Stimulated activated CD8-positive, alpha-beta memory T cell treated with anti-CD3 and anti-CD28 coated beads, Interleukin-12 subunit alpha, Interleukin-12 subunit beta, amount 100 ng/mL, for 4 hours (primary cell): ENCODE measurements around the gene CD82.

ENCODE experiments used
- DNase-seq: peaks from one replicate; pipeline ENCODE4 v3.0.0-alpha.2; 2020; ENCODE audit warnings: low read depth

The CD82 gene

GRCh38 chr11:44618561-44619425 is 53.3 kb downstream of the CD82 start:
- no peak for DNase-seq

GRCh38 chr11:44620328-44620725 is 54.9 kb downstream of the CD82 start:
- no peak for DNase-seq

- DNase-seq: no peak
Observed at GRCh38 chr11:44621140-44621681, 55.7 kb downstream of the CD82 start.

- no peak for DNase-seq
Observed at GRCh38 chr11:44621784-44622183, 56.3 kb downstream of the CD82 start.

- DNase-seq: no peak
Observed at GRCh38 chr11:44622190-44622650, 56.8 kb downstream of the CD82 start.

- DNase-seq: no peak
Observed at GRCh38 chr11:44622721-44623258, 57.3 kb downstream of the CD82 start.

GRCh38 chr11:44623341-44623730 is 57.9 kb downstream of the CD82 start:
- no peak for DNase-seq

GRCh38 chr11:44623731-44624491 is 58.4 kb downstream of the CD82 start:
- no peak for DNase-seq

GRCh38 chr11:44624761-44625221 is 59.3 kb downstream of the CD82 start:
- DNase-seq: no peak

- DNase-seq: no peak
Observed at GRCh38 chr11:44625759-44626523, 60.5 kb downstream of the CD82 start.

- DNase-seq: no peak
Observed at GRCh38 chr11:44626645-44627044, 61.2 kb downstream of the CD82 start.

GRCh38 chr11:44627165-44627789 is 61.8 kb downstream of the CD82 start:
- DNase-seq: no peak

- no peak for DNase-seq
Observed at GRCh38 chr11:44627911-44628729, 62.7 kb downstream of the CD82 start.

- no peak for DNase-seq
Observed at GRCh38 chr11:44628730-44629700, 63.6 kb downstream of the CD82 start.

- DNase-seq: no peak
Observed at GRCh38 chr11:44629732-44630345, 64.4 kb downstream of the CD82 start.

- no peak for DNase-seq
Observed at GRCh38 chr11:44630511-44631210, 65.2 kb downstream of the CD82 start.

- no peak for DNase-seq
Observed at GRCh38 chr11:44631831-44632230, 66.4 kb downstream of the CD82 start.
